ENCODE measurements around the gene DPT.

DPT gene

GRCh38 chr1:168734946-168735345 lies 5.9 kb upstream of the DPT start:
- no peak for DNase-seq

GRCh38 chr1:168734271-168734670 lies 5.3 kb upstream of the DPT start:
- no peak for DNase-seq

GRCh38 chr1:168733241-168733640 lies 4.2 kb upstream of the DPT start:
- no peak for DNase-seq

- no peak for DNase-seq
These were observed 3.7 kb upstream of the DPT start for GRCh38 chr1:168732736-168733135.

- DNase-seq, result no peak
These were observed 2.4 kb upstream of the DPT start for GRCh38 chr1:168731244-168731953.

- no peak for DNase-seq
These were observed 398 bp upstream of the DPT start for GRCh38 chr1:168729405-168729802.

- DNase-seq, result no peak
These were observed 2.3 kb downstream of the DPT start for GRCh38 chr1:168726719-168727118.

GRCh38 chr1:168726281-168726680 lies 2.7 kb downstream of the DPT start:
- DNase-seq, result no peak

- DNase-seq, result no peak
These were observed 3.2 kb downstream of the DPT start for GRCh38 chr1:168725831-168726230.

- no peak for DNase-seq
These were observed 3.9 kb downstream of the DPT start for GRCh38 chr1:168725060-168725459.

GRCh38 chr1:168723000-168723399 lies 6.0 kb downstream of the DPT start:
- DNase-seq, result no peak

GRCh38 chr1:168720839-168721238 lies 8.2 kb downstream of the DPT start:
- no peak for DNase-seq

GRCh38 chr1:168719306-168720111 lies 9.5 kb downstream of the DPT start:
- no peak for DNase-seq

GRCh38 chr1:168717906-168718891 lies 10.8 kb downstream of the DPT start:
- DNase-seq, result no peak

GRCh38 chr1:168714012-168714411 lies 15.0 kb downstream of the DPT start:
- no peak for DNase-seq

GRCh38 chr1:168709405-168710363 lies 19.3 kb downstream of the DPT start:
- DNase-seq, result no peak

GRCh38 chr1:168708698-168709404 lies 20.2 kb downstream of the DPT start:
- DNase-seq, result no peak

GRCh38 chr1:168706391-168706992 lies 22.5 kb downstream of the DPT start:
- DNase-seq, result no peak

- no peak for DNase-seq
These were observed 28.3 kb downstream of the DPT start for GRCh38 chr1:168700575-168701268.

GRCh38 chr1:168698453-168698852 lies 30.6 kb downstream of the DPT start:
- no peak for DNase-seq

Measured in eye (tissue), 1 donor.